Tibial nerve (tissue), 4 donors: ENCODE results near the gene VARS2.

Source experiments
- EP300 ChIP-seq, 2 donors: sonication (generic); formaldehyde crosslinking; IDR thresholded peaks; one replicate each; pipeline ENCODE4 v1.6.1; 2017; ENCODE audit warnings: antibody characterized with exemption in 2 of 2, mild to moderate bottlenecking in 1 of 2
- POLR2A ChIP-seq, 2 donors: fragments of 450-650 bp; IDR thresholded peaks; one replicate each; pipeline ENCODE4 v1.6.1; 2017; ENCODE audit warnings: antibody characterized with exemption in 2 of 2, mild to moderate bottlenecking in 2 of 2, moderate library complexity in 2 of 2
- TF ChIP-seq, protein P1 (sequence below), 5 experiments: fragments of 200-600 bp in 3 of 5; fragments of 450-650 bp in 2 of 5; sonication (generic) in 3 of 5; IDR thresholded peaks; one replicate each; pipeline ENCODE4 v1.5.1; 2016 to 2019; ENCODE audit warnings: antibody characterized with exemption in 5 of 5, mild to moderate bottlenecking in 3 of 5, moderate library complexity in 2 of 5

GRCh38 chr6:30879684-30880427 is 34.2 kb upstream of the VARS2 start:
- TF ChIP-seq, protein P1, sequence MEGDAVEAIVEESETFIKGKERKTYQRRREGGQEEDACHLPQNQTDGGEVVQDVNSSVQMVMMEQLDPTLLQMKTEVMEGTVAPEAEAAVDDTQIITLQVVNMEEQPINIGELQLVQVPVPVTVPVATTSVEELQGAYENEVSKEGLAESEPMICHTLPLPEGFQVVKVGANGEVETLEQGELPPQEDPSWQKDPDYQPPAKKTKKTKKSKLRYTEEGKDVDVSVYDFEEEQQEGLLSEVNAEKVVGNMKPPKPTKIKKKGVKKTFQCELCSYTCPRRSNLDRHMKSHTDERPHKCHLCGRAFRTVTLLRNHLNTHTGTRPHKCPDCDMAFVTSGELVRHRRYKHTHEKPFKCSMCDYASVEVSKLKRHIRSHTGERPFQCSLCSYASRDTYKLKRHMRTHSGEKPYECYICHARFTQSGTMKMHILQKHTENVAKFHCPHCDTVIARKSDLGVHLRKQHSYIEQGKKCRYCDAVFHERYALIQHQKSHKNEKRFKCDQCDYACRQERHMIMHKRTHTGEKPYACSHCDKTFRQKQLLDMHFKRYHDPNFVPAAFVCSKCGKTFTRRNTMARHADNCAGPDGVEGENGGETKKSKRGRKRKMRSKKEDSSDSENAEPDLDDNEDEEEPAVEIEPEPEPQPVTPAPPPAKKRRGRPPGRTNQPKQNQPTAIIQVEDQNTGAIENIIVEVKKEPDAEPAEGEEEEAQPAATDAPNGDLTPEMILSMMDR (IDR thresholded peaks at IDR 0.05): no peak
- no peak for TF ChIP-seq EP300 (IDR thresholded peaks at IDR 0.05)
- no peak for TF ChIP-seq POLR2A (IDR thresholded peaks at IDR 0.05)
